GM21723 (cell line): Measurements from ENCODE around the gene SORL1.

Experiments used
- ATAC-seq: cut with Tn5 transposase; IDR thresholded peaks from one replicate; pipeline ENCODE4 v1.9.1; 2021; ENCODE audit warnings: mild to moderate bottlenecking, moderate library complexity; ENCODE audit not compliant: unreplicated experiment

The SORL1 gene

DNA sequence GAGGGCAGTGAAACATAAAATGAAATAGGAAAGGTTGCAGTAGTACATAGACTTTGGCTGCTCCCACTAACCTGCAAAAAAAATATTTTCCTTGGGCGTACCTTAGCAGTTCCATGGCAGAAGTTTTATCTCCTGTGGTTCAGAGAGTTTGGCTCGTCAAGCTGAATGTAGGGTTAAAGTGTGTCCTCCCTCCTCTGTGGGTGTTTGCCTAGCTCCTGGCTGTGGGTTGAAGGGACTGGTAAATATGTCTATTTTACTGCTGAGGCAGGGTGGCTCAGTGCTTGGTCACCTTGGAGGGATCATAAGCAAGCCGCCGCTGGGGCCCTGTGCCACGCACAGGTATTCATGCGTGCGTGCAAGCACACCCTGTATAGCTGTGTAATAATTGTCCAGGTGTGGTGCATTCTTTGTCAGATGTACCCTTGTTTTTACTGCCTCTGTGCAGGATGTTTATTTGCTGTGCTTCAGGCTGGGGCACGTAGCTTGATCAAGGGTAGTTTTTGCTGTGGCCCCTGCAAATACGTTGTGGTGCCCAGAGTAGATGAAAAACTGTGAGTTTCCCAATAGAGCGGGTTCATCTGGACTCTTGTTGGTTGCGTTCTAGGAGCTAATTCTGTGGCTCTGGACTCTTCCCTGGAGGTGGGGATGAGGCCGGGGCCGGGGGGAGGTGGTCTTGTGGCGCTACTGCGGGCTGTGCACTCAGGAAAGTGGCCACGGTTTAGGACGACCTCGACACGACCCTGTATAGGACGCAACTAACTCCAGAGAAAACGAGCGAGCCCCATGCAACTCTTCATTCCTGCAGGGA, 732 bp upstream of the SORL1 start:
- peak; percentile 9 for ATAC-seq

DNA sequence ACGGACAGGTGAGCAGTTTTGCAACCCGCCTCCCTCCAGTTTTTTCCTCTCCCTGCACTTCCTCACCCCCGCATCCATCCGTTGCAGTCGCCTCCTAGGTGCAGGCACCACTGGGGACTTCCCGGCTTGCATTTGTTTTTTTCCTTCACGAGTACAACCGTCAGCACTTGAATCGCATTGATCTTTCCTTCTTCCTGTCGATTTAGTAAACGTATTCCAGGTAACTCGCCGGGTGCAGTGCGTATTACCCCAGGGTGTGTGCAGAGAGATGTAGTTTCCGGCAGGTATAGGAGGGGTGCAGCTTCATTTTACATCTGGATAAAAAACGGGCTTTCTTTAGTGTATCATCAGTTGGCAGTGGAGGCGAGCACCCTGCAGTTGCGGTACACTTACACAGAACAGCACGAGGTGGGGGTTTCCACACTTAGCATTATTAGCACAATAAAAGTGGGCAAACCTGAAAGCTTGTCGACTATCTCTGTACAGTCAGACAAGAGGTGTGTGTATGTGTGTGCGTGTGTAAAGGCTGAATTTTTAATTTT, 566 bp downstream of the SORL1 start, which contains the start of gene SORL1-AS1:
TSS of gene SORL1-AS1 (minus strand) at position 359 of the 542 bp plus-strand sequence.
- ATAC-seq, result peak; percentile 18

DNA sequence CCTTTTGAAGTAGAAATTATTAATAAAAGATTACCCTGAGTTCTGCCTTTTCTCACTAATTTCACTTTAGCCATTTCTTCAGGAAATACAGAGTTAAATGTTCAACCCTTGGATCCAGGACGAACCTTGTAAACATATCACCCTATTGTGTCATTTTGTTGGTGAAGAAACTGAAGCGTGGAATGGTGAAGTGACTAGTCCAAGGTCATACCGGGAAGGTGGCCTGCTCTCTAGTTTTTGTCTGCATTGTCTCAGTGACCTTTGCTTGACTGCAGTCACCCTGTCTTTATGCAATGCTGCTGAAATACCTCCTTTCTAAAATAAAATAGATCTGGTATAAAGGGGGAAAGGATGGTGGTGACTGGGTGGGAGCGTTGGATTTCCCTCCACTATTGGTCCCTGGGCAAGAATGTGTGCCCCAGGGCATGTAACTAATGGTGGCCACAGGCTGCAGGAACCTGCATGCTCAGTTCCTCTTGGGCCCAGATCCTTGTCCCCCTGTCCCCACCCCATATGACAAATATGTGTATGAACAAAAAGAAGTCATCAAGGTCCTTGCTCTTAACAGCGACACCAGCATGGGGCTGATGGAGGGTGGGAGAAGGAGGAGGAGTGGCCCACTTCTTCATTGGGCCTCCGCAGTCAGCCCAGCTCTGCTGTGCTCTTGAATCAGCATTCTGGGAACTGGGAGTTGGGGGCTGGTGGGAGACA, 1.6 kb downstream of the SORL1 start:
- no peak for ATAC-seq

DNA sequence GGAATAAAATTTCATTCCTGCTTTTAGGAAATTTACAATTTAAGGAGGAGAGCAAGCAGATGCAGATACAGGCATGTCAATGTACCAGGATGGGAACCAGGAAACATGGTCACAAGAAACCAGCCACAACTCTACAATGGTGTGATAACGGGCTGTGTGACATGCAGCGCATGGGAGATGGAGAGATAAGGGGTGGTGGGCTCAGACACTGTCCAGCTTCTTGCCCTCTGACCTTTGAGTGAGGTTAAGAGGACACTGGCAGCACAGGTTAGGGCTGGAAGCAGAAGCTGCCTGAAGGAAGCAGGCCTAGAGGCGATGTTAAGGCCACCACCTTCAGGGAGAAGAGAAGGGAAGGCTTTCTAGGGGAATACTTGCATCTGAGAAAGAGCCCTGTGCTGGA, 3.0 kb downstream of the SORL1 start:
- no peak for ATAC-seq

DNA sequence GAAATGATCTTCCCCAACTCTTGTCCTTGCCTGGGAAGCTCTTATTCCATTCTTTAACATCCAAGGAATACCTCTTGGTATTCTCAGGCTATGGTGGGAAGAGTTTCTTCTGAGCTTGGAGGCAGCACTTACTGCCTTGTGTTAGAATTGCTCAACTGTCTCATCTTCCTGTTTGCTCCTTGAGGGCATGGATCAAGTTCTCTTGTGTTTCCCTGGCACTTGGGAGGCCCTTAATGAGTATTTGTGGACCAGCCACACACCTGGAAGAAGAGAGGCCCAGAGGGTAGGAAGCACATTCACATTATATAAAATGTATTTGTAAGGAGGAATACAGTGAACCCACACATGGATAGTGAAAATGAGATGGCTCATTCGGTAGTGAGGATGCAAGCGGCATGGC, 4.0 kb downstream of the SORL1 start:
- ATAC-seq, result no peak

DNA sequence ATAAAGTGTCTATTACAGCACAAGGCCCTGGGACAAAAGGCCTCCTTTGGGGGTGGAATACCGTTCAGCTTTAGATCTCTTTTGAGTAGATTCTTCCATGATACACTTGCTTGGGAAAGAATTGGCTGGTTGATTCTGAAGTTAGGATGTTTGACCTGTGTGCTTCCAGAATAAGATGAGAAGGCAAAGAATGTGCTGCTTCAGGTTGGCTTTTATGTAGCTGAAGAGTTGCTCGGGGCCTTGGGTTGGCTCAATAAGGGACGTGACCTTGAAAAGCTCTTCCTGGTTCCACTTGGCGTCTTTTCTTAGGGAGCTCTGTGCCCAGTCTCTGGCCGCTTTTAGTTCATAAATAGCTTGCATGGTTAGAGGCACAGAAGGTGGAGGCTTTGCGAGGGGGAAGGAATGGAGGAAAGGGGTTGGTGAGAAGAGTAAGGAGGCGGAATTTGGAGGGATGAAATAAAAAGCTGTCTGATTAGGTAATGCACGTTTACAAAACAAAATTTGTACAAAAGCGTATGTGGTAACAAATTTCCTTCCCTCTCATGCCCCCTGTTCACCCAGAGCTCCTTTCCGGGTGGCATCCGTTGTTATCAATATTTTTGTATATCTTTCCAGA, 4.8 kb downstream of the SORL1 start:
- ATAC-seq, result no peak

DNA sequence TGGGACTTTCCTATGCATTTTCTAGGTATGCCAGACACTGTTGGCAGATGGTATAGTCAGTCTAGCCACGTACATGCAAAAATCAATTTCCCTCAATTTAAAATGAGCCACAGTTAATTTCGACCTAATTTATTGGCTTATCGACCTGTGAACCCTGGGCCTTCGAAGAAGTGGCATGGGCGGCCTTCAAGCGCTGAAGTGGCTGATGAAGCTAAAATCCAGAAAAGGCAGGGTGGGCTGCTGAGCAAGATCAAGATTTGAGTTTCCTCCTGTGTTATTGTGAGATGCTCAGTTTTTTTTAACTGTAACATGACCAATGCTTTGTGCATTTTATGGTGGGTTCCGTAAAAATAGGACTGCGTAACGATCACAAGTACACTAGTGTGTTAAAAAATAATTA, 6.4 kb downstream of the SORL1 start:
- no peak for ATAC-seq

DNA sequence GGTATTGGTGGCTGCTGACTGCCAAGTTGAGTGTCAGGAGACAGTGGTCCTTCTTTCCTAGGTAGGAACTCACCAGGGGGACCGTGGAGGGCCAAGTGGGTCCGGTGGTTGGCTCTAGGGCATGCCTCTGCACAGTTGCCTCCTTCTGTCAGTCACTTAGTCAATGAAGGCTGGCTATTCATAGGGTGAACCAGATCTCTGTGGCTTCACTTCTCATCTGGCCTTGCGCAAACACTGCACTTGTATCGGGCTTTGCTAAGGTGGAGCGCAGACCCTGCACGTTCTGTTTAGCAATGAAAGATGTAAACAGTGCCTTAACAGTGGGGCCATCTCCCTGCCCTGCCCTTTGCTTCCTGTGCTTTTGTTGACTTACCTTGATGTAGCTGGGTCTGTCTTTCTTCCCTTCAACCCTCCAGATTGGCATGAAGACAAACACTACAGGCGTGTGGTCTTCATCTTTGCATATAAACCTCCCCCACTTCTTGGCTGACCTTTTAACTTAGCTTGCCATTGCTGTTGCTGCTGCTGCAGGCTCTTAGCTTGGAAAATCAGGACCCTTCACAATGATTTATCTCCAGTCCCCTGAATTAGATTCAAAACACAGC, 7.4 kb downstream of the SORL1 start:
- ATAC-seq, result no peak

DNA sequence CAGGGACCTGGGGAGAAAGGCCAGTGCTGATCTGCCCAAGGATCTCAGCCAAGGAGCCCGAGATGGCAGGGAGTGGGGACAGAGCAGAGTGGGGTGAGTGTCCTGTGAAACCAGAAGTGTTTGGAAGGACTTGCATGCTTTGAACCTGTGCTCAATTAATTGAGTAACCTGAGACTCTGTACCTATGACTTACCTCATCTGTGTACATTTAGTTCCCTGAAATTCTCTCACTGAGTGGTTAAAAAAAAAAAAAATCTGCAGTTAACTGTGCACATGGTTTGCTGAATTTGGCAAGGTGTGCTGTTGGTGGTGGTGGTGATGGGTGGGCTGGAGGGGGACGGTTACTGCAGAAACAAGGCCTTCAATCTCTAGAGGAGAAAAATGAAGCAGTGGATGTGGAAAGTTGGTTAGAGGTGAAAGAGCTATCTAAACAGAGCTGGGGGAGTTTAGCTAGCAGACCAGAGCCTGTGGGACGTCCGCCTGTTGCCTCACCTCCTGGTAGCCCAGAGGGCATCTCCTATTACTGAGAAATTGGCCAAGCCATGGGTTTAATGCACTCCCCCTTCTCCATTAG, 8.9 kb downstream of the SORL1 start:
- ATAC-seq, result no peak

DNA sequence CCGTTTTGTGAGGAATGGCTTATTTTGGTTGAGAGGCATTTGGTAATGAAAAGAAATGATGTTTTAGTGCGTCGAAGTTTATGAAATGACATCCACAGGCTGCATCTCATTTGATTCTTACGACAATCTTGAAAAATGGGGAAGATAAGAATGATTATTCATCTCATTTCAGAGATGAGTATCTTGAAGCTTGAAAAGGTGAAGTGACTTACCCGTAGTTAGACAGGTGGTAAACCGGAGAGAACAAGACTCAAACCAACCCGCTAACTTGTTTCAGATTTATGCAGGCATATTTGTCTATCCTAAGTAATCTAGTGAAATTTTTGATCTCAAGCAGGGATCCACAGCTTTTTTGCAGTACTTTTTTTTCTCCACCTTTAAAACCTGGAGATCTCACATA, 9.7 kb downstream of the SORL1 start:
- no peak for ATAC-seq

DNA sequence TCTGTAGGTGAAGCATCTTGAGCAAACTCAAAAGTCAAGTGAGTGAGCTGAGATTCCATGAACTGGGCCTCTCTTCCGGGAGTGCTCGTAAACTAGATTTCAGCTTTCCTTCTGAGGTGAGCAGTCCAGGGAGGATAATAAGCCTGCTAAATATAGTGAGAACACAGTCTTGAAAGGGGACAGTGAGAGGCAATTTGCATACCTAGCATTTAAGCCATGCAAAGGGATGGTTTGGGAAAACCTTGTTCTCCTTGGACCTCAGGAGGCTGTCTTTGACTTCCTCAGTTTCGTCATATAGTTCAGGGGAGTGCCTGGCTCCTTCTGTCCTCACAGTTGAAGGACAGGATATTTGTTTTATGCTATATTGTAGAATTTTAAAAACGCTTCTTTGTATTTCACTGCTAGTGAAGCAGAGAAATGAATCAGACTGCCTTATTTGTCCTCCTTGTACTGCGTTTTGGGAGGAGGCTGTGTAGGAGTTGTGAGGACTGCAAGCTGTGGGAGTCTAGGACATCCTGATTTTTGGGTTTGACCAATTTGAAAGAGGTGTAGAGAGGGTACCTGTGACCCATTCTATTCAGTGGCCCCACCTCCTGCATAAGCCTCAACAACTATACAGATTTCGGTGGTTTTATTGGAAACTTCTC, 11.7 kb downstream of the SORL1 start:
- no peak for ATAC-seq

DNA sequence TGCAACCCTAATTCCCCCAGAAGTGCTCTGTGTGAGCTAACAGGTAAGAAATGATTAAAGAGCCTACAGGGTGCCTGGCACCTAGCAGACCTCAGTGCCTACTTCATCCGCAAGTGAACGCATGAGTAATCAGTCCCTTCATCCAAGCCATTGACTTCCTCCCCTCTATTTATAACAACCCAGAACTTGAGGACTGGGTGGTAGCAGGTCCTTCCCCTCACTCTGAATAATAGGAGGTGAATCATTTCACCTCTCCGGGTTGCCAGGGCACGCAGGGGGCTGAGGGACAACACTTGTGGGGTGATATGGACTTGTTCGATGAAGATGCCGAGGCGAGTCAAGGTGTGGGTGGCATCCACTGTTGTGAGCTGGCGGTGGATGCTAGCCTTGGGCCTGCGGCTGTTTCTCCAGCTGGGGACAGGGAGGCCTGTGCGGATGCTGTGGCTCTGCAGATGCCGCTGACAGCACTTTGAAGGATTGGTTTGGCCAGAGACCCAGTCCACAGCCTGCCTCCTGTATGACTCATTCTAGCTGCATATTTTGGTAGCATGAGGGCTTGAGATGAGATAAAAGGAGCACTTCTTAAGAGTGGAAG, 12.3 kb downstream of the SORL1 start:
- peak; percentile 41 for ATAC-seq

DNA sequence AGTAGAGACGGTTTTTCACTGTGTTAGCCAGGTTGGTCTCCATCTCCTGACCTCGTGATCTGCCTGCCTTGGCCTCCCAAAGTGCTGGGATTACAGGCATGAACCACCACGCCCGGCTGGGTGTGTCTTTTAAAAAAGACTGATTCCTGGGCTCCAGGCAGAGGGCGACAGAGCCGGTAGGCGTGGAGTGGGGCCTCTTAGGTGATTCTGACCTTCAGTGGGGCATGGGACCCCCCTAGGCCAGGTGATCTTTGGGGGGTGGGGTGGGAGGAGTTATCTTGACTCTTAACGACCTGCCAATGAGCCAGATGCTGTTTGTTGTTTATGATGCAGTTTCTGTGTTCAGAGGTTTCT, 13.6 kb downstream of the SORL1 start:
- ATAC-seq, result no peak

DNA sequence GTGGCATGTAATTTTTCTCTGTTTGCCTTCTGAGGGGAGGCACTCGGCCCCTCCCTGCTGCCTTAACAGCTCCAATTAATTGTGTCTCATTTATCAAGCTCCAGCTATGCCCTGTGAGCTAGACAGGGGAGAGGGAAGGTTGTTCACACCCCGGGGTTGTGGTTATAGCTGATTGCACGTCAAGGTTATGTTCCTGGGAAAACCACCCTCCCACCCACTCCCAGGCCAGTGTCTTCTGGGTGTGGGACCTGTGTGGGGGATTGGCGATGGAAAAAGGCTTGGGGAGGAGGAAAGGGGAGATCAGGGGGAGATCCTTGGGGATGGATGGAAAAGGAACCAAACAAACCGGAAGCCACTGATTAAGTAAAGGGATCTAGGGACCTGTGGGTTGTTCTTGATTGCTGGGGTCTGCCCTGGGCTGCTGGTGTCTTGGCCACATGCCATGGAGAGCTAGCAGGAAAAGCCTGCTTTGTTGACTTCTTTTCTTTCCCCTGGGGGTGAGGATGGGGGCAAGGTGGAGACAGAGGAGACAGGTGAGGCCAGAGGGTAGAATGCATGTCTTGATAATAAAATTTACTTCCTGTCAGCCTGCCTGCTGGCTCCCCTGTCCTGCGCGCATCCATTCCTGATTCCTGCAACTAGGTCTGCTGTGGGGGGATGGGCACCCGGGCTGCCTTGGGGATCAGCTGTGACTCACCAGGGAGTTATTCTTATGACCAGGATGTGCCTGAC, 14.1 kb downstream of the SORL1 start:
- ATAC-seq, result no peak

DNA sequence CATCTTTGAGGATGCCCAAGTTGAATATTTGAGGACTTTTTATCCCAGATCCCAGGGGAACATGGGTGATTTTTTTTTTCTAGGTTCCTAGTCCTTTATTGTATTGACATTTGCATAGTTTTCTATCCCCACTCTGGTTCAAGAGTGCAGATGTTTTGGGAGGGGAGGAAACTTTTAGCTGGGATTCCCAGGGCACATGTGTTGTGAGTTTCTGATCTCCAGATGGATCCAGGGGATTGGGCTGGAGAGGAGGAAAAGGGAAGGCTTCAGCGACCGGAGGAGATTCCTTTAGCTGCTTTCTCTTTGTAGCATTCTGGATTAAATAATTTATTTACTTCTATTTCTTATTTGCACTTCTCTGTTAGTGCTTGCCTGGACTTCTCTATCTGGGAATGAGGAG, 15.4 kb downstream of the SORL1 start:
- no peak for ATAC-seq

DNA sequence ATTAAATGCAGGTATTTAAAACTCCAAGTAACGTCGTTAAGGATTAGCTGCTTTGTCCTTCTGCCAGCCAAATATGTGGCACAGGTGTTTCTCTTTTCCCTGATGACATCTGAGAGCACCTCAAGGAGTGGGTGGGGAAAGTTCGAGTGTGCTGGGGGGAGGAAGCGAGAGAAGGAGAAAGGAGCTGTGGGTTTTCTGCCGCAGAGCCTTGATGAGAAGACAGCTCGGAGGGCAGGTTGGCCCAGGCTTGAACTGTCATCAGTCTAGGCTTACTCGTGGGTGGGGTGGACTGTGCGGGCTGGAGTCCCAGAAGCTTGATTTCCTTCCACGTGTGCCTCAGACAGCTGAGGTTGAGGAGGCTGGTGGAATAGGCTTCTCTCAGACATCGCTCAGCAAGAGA, 15.9 kb downstream of the SORL1 start:
- peak; percentile 58 for ATAC-seq

DNA sequence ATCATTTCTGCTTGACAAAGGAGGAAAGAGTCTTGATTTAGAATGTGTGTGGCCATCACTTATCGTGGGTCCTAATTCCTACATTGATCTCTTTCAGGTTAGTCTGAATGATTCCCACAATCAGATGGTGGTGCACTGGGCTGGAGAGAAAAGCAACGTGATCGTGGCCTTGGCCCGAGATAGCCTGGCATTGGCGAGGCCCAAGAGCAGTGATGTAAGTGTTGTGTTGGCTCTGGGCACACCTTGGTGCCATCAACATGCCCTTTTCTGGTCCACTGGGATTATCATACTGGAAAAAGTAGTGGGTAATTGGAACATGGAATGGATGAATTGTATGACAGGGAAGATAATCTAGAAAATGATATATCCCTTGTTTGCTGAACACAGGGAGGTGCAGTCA, 17.8 kb downstream of the SORL1 start:
- no peak for ATAC-seq

DNA sequence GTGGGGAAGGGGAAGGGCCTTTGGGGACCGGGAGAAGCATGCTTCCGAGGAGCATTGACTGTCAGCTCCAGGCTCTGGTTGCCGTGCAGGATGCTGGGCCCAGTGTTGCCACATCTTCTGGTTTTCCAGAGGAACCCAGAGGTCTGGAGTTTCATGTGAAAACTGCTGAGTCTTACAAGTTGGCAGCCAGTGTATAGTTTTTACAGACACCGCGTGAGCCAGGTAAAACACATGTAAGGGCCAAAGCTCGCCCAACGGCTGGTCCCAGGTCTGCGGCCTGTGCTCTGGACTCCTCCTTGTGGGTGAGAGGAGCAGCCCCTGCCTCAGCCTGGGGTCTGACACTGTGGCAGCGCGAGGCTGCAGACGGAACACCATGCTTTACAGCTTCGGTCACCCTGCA, 19.1 kb downstream of the SORL1 start:
- no peak for ATAC-seq

DNA sequence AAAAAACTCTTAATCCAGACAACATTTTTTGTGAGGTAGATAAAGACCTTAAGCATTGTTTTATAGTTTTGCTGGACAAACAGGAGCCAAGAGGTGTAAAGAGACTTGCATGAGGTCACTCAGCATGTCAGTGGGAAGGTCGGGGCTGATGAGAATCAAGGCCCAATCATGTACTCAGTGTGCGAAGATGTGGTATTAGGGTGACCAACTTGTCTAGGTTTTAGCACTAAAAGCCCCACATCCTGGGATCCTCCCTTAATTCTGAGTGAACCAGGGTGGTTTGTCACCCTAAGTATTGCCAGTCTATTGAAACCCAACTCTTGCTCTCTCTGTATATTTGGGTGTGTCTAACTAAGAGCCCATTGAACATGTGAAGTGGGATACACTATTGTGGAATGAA, 20.2 kb downstream of the SORL1 start:
- no peak for ATAC-seq
